ENCODE data around the gene LRTM2. TPM values are rescaled to one million over a fixed set of nuclear protein-coding genes. Genes with fewer than 3 reads are reported as not detected.

The LRTM2 gene
- total RNA-seq, 1 donor: 0.10 TPM

GRCh38 chr12:1847411-1847810, 27.0 kb downstream of the LRTM2 start:
- Histone ChIP-seq H3K9me3 (ENCODE audit: low read depth, low read length) (no peaks in the 10 kb centered on the region), H3K4me1 (ENCODE audit: insufficient read depth, low read length) (no peaks in the 10 kb centered on the region), H3K4me3 (ENCODE audit: low read length) (no peak overlapping the region), H3K27me3 (ENCODE audit: insufficient read depth, low read length) (no peaks in the 10 kb centered on the region)

DNA sequence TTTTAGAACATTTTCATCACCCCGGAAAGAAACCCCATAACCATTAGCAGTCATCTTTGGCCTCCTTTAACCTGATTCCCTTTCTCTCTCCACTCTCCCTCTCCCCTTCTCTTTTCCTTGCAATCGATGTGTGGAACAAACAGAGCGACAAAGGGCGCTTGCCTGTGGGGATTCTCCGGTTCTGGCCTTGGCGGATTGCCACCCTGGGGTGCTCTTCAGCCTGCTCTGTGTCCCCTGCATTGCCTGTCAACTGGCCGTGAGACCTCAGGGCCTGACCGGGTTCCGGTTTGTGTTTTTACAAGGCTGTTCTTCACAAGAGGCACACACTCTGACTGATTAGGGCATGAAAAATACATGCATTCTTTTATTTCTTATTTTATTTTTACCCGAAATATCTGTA, 27.8 kb downstream of the LRTM2 start:
- Histone ChIP-seq H3K9me3 (ENCODE audit: low read depth, low read length) (no peaks in the 10 kb centered on the region), H3K4me3 (ENCODE audit: low read length) (no peak overlapping the region), H3K27me3 (ENCODE audit: insufficient read depth, low read length) (no peaks in the 10 kb centered on the region), H3K4me1 (ENCODE audit: insufficient read depth, low read length) (no peaks in the 10 kb centered on the region)

DNA sequence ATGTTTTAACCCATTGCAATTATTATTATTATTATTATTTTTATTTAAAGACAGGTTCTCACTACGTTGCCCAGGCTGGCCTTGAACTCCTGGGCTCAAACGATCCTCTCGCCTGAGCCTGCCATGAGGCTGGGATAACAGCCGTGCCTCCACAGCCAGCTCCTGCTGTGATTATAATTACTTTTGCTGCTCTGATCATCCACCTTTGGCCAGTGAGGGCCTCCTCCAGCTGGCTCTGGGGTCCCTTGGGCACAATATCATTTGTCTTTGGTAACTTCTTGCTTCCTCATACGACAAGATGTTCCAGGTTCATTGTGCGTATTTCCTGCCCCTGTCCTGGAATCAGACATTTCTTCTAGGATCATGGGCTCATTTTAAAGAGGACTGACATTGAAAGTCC, 28.4 kb downstream of the LRTM2 start:
- no peak overlapping the region for H3K4me3 ChIP-seq (ENCODE audit: low read length)
- no peaks in the 10 kb centered on the region for H3K27me3 ChIP-seq (ENCODE audit: insufficient read depth, low read length)
- H3K4me1 ChIP-seq (ENCODE audit: insufficient read depth, low read length): no peaks in the 10 kb centered on the region
- no peaks in the 10 kb centered on the region for H3K9me3 ChIP-seq (ENCODE audit: low read depth, low read length)

- no peaks in the 10 kb centered on the region for H3K4me1 ChIP-seq (ENCODE audit: insufficient read depth, low read length)
- H3K9me3 ChIP-seq (ENCODE audit: low read depth, low read length): peaks cover 5% of the 10 kb centered on the region
- H3K27me3 ChIP-seq (ENCODE audit: insufficient read depth, low read length): no peaks in the 10 kb centered on the region
- no peak overlapping the region for H3K4me3 ChIP-seq (ENCODE audit: low read length)
Measured at GRCh38 chr12:1851151-1851701, 30.9 kb downstream of the LRTM2 start.

DNA sequence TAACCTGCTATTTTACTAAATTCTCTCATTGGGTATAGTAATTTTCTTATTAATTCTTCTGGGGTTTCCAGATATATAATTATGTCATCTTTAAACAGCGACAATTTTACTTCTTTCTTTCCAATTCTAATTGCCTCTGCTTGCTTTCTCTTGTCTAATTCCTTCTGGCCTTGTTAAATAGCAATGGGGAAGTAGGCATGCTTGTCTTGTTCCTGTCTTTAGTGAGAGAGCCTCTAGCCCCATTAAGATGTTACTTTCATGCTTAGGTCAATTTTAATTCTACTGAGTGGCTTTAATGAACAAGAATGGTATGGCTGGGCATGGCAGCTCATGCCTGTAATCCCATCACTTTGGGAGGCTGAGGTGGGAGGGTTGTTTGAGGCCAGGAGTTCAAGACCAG, 31.7 kb downstream of the LRTM2 start:
- Histone ChIP-seq H3K27me3 (ENCODE audit: insufficient read depth, low read length) (no peaks in the 10 kb centered on the region), H3K4me3 (ENCODE audit: low read length) (no peak overlapping the region), H3K9me3 (ENCODE audit: low read depth, low read length) (peaks cover 5% of the 10 kb centered on the region), H3K4me1 (ENCODE audit: insufficient read depth, low read length) (no peaks in the 10 kb centered on the region)

DNA sequence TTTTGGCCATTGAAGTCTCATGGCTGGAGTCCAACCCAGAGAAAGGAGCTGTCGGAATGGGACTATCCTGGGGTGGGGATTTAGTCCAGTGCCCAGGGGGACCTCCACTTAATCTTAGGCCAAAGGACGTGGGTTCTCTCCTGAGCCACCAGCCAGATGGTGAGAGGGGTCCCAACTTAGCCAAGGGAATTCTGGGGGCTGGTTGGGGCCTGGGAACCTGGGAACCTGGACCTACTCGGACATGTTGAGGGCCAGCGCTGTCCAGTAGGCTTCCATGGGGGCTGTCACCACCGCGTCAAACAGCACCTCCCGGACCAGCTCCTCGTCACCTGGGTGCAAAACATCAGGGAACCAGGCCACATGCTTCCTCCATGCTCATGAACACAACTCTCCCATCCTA, 33.4 kb downstream of the LRTM2 start:
- Histone ChIP-seq H3K4me1 (ENCODE audit: insufficient read depth, low read length) (no peaks in the 10 kb centered on the region), H3K27me3 (ENCODE audit: insufficient read depth, low read length) (no peaks in the 10 kb centered on the region), H3K4me3 (ENCODE audit: low read length) (no peak overlapping the region), H3K9me3 (ENCODE audit: low read depth, low read length) (peaks cover 5% of the 10 kb centered on the region)

DNA sequence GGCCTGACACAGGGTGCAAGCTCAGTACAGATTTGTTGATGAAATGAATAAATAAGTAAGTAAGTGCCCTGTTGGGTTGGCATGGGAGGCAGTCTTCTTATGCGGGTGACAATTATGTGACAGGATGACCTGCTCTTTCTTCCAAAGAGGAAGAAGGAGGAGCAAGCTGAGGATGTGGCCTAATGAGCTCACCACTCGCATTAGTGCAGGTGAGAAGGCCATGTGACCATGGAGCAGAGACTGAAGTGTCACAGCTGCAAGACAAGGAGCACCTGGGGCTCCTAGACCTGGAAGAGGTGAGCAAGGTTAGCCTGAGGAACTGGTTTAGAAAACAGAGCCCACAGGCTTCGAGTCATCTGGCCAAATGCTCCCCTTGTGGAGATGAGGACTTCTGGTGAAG, 34.9 kb downstream of the LRTM2 start:
- no peak overlapping the region for H3K4me3 ChIP-seq (ENCODE audit: low read length)
- H3K9me3 ChIP-seq (ENCODE audit: low read depth, low read length): peaks cover 5% of the 10 kb centered on the region
- no peaks in the 10 kb centered on the region for H3K4me1 ChIP-seq (ENCODE audit: insufficient read depth, low read length)
- no peaks in the 10 kb centered on the region for H3K27me3 ChIP-seq (ENCODE audit: insufficient read depth, low read length)

DNA sequence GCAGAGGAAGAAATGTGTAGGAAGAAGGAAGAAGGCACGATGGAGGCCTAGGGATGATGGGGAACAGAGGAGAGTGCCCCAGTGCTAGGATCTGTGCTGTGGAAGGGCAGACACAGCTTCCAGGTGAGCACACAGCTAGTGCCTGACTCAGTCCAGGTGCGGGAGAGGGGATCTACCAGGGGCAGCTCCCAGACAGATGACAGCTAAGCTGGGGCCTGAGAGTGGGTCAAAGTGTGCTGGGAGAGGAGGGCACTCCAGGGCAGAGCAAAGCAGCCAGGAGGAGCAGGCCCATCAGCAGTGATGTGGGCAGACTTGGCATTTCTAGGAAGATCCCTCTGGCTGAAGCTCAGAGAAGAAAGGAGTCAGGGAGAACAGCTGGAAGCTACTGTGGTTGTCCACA, 36.7 kb downstream of the LRTM2 start:
- no peaks in the 10 kb centered on the region for H3K27me3 ChIP-seq (ENCODE audit: insufficient read depth, low read length)
- peaks cover 5% of the 10 kb centered on the region for H3K9me3 ChIP-seq (ENCODE audit: low read depth, low read length)
- H3K4me3 ChIP-seq (ENCODE audit: low read length): no peak overlapping the region
- H3K4me1 ChIP-seq (ENCODE audit: insufficient read depth, low read length): no peaks in the 10 kb centered on the region

- H3K27me3 ChIP-seq (ENCODE audit: insufficient read depth, low read length): no peaks in the 10 kb centered on the region
- H3K4me3 ChIP-seq (ENCODE audit: low read length): no peak overlapping the region
- H3K4me1 ChIP-seq (ENCODE audit: insufficient read depth, low read length): no peaks in the 10 kb centered on the region
- H3K9me3 ChIP-seq (ENCODE audit: low read depth, low read length): peaks cover 5% of the 10 kb centered on the region
Measured at GRCh38 chr12:1857821-1858220, 37.5 kb downstream of the LRTM2 start.

- H3K9me3 ChIP-seq (ENCODE audit: low read depth, low read length): peaks cover 5% of the 10 kb centered on the region
- H3K4me3 ChIP-seq (ENCODE audit: low read length): no peak overlapping the region
Measured at GRCh38 chr12:1858456-1858855, 38.1 kb downstream of the LRTM2 start.

DNA sequence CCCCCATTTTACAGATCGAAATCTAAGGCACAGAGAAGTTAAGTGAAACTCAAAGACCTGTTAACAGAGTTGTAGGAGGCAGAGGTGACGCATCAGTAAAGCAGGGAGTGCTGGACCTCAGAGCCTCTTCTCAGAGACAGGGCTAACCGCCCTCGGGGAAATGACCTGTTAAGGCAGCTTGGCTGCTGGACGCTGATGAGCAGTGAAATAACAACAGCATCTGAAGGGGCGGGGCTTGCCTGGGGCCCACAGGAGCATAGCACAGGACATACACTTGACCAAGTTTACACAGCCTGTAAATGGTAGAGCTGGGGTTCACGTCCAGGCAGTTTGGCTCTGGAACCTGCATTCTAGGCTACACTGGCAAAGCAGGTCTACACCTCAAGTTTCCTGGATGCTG, 39.3 kb downstream of the LRTM2 start:
- H3K27me3 ChIP-seq (ENCODE audit: insufficient read depth, low read length): no peaks in the 10 kb centered on the region
- H3K9me3 ChIP-seq (ENCODE audit: low read depth, low read length): peaks cover 5% of the 10 kb centered on the region

More at GRCh38 chr12:1858456-1858855, 38.1 kb downstream of the LRTM2 start:
- Histone ChIP-seq H3K4me1 (ENCODE audit: insufficient read depth, low read length) (no peaks in the 10 kb centered on the region), H3K27me3 (ENCODE audit: insufficient read depth, low read length) (no peaks in the 10 kb centered on the region)

DNA sequence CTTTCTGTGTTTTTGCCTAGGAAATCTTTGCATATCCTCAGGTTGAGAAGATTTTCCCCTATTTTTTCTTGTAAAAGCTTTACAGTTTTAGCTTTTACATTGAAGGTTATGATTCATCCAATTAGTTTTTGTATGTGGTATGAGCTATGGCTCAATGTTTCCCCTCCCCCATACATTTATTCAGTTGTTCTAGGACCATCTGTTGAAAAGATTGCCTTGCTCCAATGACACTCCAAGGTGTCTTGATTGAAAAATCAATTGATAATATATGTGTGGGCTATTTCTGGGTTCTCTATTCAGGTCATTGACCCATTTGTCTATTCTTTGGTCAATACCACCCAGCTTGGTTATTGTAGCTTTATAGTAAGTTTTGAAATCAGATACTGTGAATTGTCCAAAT, 42.6 kb downstream of the LRTM2 start:
- H3K4me3 ChIP-seq (ENCODE audit: low read length): no peak overlapping the region
- peaks cover 3% of the 10 kb centered on the region for H3K27me3 ChIP-seq (ENCODE audit: insufficient read depth, low read length)
- no peaks in the 10 kb centered on the region for H3K4me1 ChIP-seq (ENCODE audit: insufficient read depth, low read length)
- no peaks in the 10 kb centered on the region for H3K9me3 ChIP-seq (ENCODE audit: low read depth, low read length)

More for the DNA sequence above, 39.3 kb downstream of the LRTM2 start:
- H3K4me3 ChIP-seq (ENCODE audit: low read length): no peak overlapping the region
- H3K4me1 ChIP-seq (ENCODE audit: insufficient read depth, low read length): no peaks in the 10 kb centered on the region

GRCh38 chr12:1863823-1864222, 43.5 kb downstream of the LRTM2 start:
- no peaks in the 10 kb centered on the region for H3K9me3 ChIP-seq (ENCODE audit: low read depth, low read length)
- no peaks in the 10 kb centered on the region for H3K4me1 ChIP-seq (ENCODE audit: insufficient read depth, low read length)
- H3K4me3 ChIP-seq (ENCODE audit: low read length): no peak overlapping the region
- peaks cover 3% of the 10 kb centered on the region for H3K27me3 ChIP-seq (ENCODE audit: insufficient read depth, low read length)

- peaks cover 3% of the 10 kb centered on the region for H3K27me3 ChIP-seq (ENCODE audit: insufficient read depth, low read length)
- H3K4me3 ChIP-seq (ENCODE audit: low read length): no peak overlapping the region
- no peaks in the 10 kb centered on the region for H3K4me1 ChIP-seq (ENCODE audit: insufficient read depth, low read length)
- no peaks in the 10 kb centered on the region for H3K9me3 ChIP-seq (ENCODE audit: low read depth, low read length)
Measured at GRCh38 chr12:1864456-1864855, 44.1 kb downstream of the LRTM2 start.

GRCh38 chr12:1864867-1865266, 44.5 kb downstream of the LRTM2 start:
- Histone ChIP-seq H3K9me3 (ENCODE audit: low read depth, low read length) (no peaks in the 10 kb centered on the region), H3K4me3 (ENCODE audit: low read length) (no peak overlapping the region), H3K27me3 (ENCODE audit: insufficient read depth, low read length) (peaks cover 3% of the 10 kb centered on the region), H3K4me1 (ENCODE audit: insufficient read depth, low read length) (no peaks in the 10 kb centered on the region)

DNA sequence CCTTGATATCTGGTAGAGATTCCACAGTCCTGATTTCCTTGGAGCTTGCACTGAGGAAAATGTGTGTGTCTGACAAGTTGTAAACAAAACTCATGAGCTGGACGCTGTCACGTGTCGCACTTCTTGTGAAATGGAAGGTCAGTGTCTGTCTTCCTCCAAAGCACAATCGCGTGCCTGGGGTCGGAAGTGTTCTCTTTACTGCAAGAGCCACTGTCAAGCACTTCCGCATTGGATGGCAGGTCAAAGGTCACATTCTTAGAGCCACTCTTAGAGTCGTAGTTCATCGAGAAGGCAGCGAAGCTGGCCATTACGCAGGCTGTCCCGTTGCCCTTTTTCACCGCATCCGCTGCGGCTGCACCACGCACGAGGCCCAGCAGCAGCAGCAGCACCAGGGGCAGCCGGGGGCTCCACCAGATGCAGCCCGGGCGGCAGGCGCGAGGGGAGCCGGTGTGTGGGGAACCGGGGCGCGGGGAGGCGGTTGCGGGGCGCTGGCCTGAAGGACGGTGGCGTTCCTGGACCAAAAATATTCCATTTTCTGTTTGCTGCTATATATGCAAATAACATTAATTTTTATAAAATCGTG, 45.0 kb downstream of the LRTM2 start:
- peaks cover 3% of the 10 kb centered on the region for H3K27me3 ChIP-seq (ENCODE audit: insufficient read depth, low read length)
- no peak overlapping the region for H3K4me3 ChIP-seq (ENCODE audit: low read length)
- no peaks in the 10 kb centered on the region for H3K9me3 ChIP-seq (ENCODE audit: low read depth, low read length)
- no peaks in the 10 kb centered on the region for H3K4me1 ChIP-seq (ENCODE audit: insufficient read depth, low read length)
